Body of pancreas (tissue), 4 donors: Measurements from ENCODE around the gene GALNT15. TPM values are rescaled to one million over a fixed set of nuclear protein-coding genes. Genes with fewer than 3 reads are reported as not detected.

Experiments
- ATAC-seq: fragments of 150-250 bp; one replicate; pipeline ENCODE4 v1.9.1; 2016
- DNase-seq, 4 donors: peaks; one replicate each; pipeline ENCODE4 v3.0.0-alpha.2; 2019
- H3K27ac ChIP-seq, 4 donors: fragments of 200-600 bp; sonication (generic); 1 replicate in 3 of 4; 2 replicates in 1 of 4; pipeline versions ENCODE4 v1.5.1 to v1.6.1; 2016 to 2019; ENCODE audit warnings: mild to moderate bottlenecking in 1 of 4, mixed read lengths in 1 of 4, moderate library complexity in 1 of 4
- H3K27me3 ChIP-seq, 2 donors: fragments of 200-600 bp; sonication (generic); one replicate each; pipeline ENCODE4 v1.6.0; 2016; ENCODE audit warnings: mild to moderate bottlenecking in 1 of 2
- H3K36me3 ChIP-seq, 2 donors: fragments of 200-600 bp; sonication (generic); replicated peaks in 1 of 2; 2 replicates each; pipeline ENCODE4 v1.5.1; 2016; ENCODE audit warnings: low read depth in 2 of 2; ENCODE audit not compliant: insufficient read depth in 1 of 2
- H3K4me1 ChIP-seq: fragments of 200-600 bp; sonication (generic); one replicate; pipeline ENCODE4 v1.6.0; 2016
- H3K4me3 ChIP-seq, 2 donors: fragments of 200-600 bp; sonication (generic); 1 replicate in 1 of 2; 2 replicates in 1 of 2; pipeline ENCODE4 v1.5.1; 2016 to 2019
- H3K9me3 ChIP-seq, 3 donors: fragments of 200-600 bp; sonication (generic); 1 replicate in 2 of 3; 2 replicates in 1 of 3; pipeline ENCODE4 v1.5.1; 2016
- POLR2A ChIP-seq, 3 donors: fragments of 450-650 bp; IDR thresholded peaks; one replicate each; pipeline ENCODE4 v1.6.1; 2016; ENCODE audit warnings: antibody characterized with exemption in 3 of 3, mild to moderate bottlenecking in 2 of 3
- WGBS, 2 donors: methylation state at CpG; one replicate each; pipeline ENCODE4 v1.1.5; 2017; 5-methylcytosine and 5-hydroxymethylcytosine counted together
- intact Hi-C: fragments of 100-400 bp; cut with DNase I; formaldehyde crosslinking; loops from one replicate; pipeline ENCODE4 v1.15.1; 2023
- total RNA-seq, 2 donors: library from RNA; depleted of rRNA; stranded (reverse); fragments of >200 nt; gene quantifications; one replicate each; pipeline ENCODE4 v1.1.0, GENCODE V29; 2016
- TF ChIP-seq, protein P1 (sequence below), 7 experiments: fragments of 450-650 bp in 4 of 7; fragments of 200-600 bp in 3 of 7; sonication (generic) in 3 of 7; IDR thresholded peaks; one replicate each; pipeline ENCODE4 v1.5.1; 2016 to 2019; ENCODE audit warnings: antibody characterized with exemption in 7 of 7

The GALNT15 gene
- total RNA-seq, 2 donors from 2014 or later = 21.8 to 26.0 TPM

DNA sequence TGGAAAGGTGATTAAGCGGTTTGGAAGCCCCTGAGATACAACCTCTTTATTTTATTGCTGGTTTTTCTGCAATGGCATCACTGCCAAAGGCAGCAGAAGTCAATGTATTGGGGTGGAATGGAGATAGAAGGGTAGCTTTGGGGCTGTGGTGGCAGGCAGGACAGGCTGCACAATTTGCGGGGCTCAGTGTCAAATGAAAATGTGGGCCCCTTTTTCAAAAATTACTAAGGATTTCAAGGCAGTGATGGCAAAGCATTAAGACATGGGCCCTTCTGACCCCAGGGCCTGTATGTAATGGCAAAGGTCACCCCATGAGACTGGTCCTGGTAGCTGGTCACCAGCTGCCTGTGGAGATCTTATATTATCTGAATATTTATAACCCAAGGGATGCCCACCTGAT is 29.3 kb upstream of the GALNT15 start:
- no peaks in the 10 kb centered on the region for H3K9me3 ChIP-seq
- intact Hi-C loops = no loop called here
- ATAC-seq (no peak), DNase-seq (no peak)
- H3K4me3 ChIP-seq = no peak overlapping the region
- WGBS, 2 donors = 93 to 100% methylated on average over 2 of the region's 2 CpGs
- TF ChIP-seq, protein P1, sequence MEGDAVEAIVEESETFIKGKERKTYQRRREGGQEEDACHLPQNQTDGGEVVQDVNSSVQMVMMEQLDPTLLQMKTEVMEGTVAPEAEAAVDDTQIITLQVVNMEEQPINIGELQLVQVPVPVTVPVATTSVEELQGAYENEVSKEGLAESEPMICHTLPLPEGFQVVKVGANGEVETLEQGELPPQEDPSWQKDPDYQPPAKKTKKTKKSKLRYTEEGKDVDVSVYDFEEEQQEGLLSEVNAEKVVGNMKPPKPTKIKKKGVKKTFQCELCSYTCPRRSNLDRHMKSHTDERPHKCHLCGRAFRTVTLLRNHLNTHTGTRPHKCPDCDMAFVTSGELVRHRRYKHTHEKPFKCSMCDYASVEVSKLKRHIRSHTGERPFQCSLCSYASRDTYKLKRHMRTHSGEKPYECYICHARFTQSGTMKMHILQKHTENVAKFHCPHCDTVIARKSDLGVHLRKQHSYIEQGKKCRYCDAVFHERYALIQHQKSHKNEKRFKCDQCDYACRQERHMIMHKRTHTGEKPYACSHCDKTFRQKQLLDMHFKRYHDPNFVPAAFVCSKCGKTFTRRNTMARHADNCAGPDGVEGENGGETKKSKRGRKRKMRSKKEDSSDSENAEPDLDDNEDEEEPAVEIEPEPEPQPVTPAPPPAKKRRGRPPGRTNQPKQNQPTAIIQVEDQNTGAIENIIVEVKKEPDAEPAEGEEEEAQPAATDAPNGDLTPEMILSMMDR (IDR thresholded peaks at IDR 0.05) = no peak
- no peak for TF ChIP-seq POLR2A (IDR thresholded peaks at IDR 0.05)
- no peaks in the 10 kb centered on the region for H3K36me3 ChIP-seq
- no peaks in the 10 kb centered on the region for H3K27me3 ChIP-seq
- H3K4me1 ChIP-seq = no peaks in the 10 kb centered on the region
- no peak overlapping the region for H3K27ac ChIP-seq

DNA sequence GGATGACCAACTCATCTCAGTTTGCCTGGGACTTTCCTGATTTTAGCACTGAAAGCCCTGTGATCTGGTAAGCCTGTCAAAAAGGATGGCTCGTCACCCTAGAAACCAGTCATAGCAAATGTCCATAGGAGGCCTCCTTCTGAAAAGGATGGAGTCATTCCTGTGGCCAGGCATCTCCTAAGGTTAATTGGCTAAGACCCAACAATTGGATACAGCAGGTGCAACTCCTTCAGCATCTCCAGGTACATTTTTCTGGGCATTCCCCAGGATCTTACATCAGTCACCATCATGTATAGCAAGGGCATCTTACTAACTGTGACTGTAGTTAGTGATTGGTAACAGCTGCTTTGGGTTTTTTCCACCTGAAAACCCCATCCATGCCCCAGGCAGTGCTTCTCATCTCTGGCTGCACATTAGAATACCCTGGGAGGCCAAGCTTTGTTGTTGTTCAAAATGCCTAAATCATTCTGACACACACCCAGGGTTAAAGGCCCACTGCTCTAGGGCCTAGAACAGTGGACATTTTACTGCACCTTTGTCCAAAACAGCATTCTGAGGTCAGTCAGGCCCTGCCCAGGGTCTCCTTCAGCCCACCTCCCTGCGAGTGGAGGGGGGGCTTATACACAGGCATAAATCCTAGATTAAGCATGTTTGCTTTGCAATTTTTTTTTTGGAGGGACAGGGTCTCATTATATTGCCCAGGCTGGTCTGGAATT is 28.3 kb upstream of the GALNT15 start:
- WGBS, 2 donors = 64 to 65% methylated on average over 2 of the region's 2 CpGs
- no peak for DNase-seq
- no peak for ATAC-seq
- intact Hi-C loops = no loop called here
- no peak overlapping the region for H3K27ac ChIP-seq
- no peaks in the 10 kb centered on the region for H3K9me3 ChIP-seq
- no peaks in the 10 kb centered on the region for H3K36me3 ChIP-seq
- H3K4me3 ChIP-seq = no peak overlapping the region
- TF ChIP-seq, protein P1 (IDR thresholded peaks at IDR 0.05) = no peak
- TF ChIP-seq POLR2A (IDR thresholded peaks at IDR 0.05) = no peak
- H3K27me3 ChIP-seq = no peaks in the 10 kb centered on the region
- H3K4me1 ChIP-seq = no peaks in the 10 kb centered on the region

DNA sequence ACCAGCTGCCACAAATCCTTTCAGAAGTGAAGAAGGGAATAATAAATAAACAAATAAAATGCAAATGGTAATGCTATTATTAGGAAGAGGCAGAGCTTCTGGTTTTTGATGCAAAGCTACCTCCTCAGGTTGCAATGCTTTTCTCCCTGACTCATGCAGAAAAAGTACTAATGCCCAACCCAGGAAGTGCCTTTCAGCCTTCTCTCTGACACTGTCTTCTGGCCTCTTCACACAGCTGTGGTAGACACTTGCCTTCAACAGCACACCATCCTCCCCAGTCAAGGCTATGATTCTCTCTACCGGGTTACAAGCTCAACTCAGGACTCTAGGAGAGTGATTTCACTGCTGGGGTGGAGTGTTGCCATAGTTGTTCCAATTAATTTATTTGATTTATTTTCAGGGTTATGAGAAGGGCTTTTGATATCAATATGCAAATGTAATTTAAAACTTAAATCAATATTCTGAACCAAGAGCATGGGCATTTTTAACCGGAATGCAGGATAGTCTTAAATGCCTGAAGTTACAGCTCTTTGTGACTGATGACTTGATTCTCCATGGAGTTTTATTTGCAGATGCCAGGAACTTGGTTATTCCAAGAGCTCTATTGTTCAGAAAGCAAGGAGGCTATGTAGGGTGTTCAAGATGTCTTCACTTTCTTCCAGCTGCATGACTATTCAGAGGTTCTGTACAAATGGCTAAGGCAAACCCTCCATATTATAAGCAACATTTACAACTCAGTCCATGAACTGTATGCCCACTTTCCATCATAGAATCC is 27.1 kb upstream of the GALNT15 start:
- TF ChIP-seq, protein P1 (IDR thresholded peaks at IDR 0.05) = no peak
- TF ChIP-seq POLR2A (IDR thresholded peaks at IDR 0.05) = no peak
- Histone ChIP-seq H3K27me3 (no peaks in the 10 kb centered on the region), H3K27ac (no peak overlapping the region), H3K4me3 (no peak overlapping the region), H3K36me3 (no peaks in the 10 kb centered on the region), H3K9me3 (no peaks in the 10 kb centered on the region), H3K4me1 (no peaks in the 10 kb centered on the region)
- no peak for DNase-seq
- intact Hi-C loops = no loop called here
- no peak for ATAC-seq
- 81% methylated on average over 2 of the region's 2 CpGs for WGBS, 2 donors

DNA sequence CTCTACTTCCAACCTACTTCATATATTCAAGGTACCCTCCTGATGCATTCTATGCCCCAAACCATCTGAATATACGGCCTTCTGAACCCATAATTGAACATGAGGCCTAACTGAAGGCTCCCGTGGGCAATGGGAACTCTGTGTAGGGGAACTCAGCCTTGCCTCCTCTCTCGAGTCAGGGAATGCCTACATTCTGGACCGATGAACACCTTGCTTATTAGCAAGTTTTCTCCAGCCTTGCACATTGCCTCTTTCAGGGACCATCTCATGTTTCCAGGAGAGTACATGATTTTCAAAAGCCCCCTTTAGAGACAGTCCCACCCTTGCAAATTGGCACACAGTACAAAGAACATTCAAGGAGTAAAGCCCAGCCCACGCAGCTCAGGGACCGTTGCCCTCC is 26.3 kb upstream of the GALNT15 start:
- no peaks in the 10 kb centered on the region for H3K4me1 ChIP-seq
- no peak overlapping the region for H3K4me3 ChIP-seq
- ATAC-seq = no peak
- intact Hi-C loops = no loop called here
- no peak for DNase-seq
- no peaks in the 10 kb centered on the region for H3K9me3 ChIP-seq
- no peak for TF ChIP-seq POLR2A (IDR thresholded peaks at IDR 0.05)
- H3K27ac ChIP-seq = no peak overlapping the region
- H3K27me3 ChIP-seq = no peaks in the 10 kb centered on the region
- H3K36me3 ChIP-seq = no peaks in the 10 kb centered on the region
- WGBS, 2 donors = 73 to 82% methylated on average over 6 of the region's 6 CpGs

DNA sequence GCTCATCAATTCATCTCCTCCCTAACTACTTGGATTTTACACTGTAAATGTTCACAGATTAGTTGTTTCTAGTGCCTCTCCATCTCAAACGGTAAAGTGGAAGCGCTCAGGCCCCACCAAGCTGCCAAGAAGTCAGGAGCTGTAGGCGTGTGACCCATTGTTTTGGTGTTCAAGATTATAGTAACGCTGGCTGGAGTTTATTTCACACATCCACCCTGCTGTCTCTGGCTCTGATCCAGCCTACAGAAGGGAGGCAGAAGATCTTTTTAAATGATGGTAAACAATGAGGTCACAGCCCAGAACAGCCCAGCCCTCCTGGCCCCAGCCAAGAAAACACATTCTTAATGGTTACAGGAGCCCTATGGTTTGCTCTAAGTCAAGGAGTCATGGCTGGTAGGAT is 25.7 kb upstream of the GALNT15 start:
- no peaks in the 10 kb centered on the region for H3K4me1 ChIP-seq
- intact Hi-C loops = no loop called here
- H3K36me3 ChIP-seq = no peaks in the 10 kb centered on the region
- WGBS, 2 donors = 42 to 61% methylated on average over 4 of the region's 4 CpGs
- TF ChIP-seq, protein P1 (IDR thresholded peaks at IDR 0.05) = no peak
- no peak for TF ChIP-seq POLR2A (IDR thresholded peaks at IDR 0.05)
- H3K9me3 ChIP-seq = no peaks in the 10 kb centered on the region
- H3K4me3 ChIP-seq = no peak overlapping the region
- peak; percentile 42 for ATAC-seq
- no peaks in the 10 kb centered on the region for H3K27me3 ChIP-seq
- H3K27ac ChIP-seq = no peak overlapping the region
- peak in 3 of 4 donors; percentile 29 to 40 (median 33) for DNase-seq
